Upper lobe of left lung (tissue), 4 donors: ENCODE data around the gene OPRL1.

ENCODE experiments used
- CTCF ChIP-seq, 6 experiments: fragments of 450-650 bp in 4 of 6; fragments of 200-600 bp in 2 of 6; sonication (generic) in 2 of 6; IDR thresholded peaks; one replicate each; pipeline ENCODE4 v1.5.1; 2016 to 2019; ENCODE audit warnings: antibody characterized with exemption in 6 of 6
- POLR2A ChIP-seq, 4 donors: fragments of 450-650 bp; IDR thresholded peaks; one replicate each; pipeline ENCODE4 v1.5.1; 2016 to 2017; ENCODE audit warnings: antibody characterized with exemption in 4 of 4, mild to moderate bottlenecking in 2 of 4
- POLR2AphosphoS5 ChIP-seq, 2 donors: sonication (generic); formaldehyde crosslinking; IDR thresholded peaks; one replicate each; pipeline ENCODE4 v1.5.1; 2017; ENCODE audit warnings: antibody characterized with exemption in 2 of 2

GRCh38 chr20:64042054-64042781, 37.7 kb upstream of the OPRL1 start:
- no peak for TF ChIP-seq CTCF (IDR thresholded peaks at IDR 0.05)
- no peak for TF ChIP-seq POLR2A (IDR thresholded peaks at IDR 0.05)
- TF ChIP-seq POLR2AphosphoS5 (IDR thresholded peaks at IDR 0.05): peak in 1 of 2 donors; percentile 26
